NCI-H345 (cell line): ENCODE measurements around the gene VILL.
"Not testable (repeated sequence)": the region's sequence is repeated elsewhere in the genome, so short reads cannot be mapped to it uniquely, and the experiment has no call there.

Experiments used
- DNase-seq: peaks from one replicate; lab custom pipeline; 2025; lab: John Stamatoyannopoulos, UW

Gene VILL

DNA sequence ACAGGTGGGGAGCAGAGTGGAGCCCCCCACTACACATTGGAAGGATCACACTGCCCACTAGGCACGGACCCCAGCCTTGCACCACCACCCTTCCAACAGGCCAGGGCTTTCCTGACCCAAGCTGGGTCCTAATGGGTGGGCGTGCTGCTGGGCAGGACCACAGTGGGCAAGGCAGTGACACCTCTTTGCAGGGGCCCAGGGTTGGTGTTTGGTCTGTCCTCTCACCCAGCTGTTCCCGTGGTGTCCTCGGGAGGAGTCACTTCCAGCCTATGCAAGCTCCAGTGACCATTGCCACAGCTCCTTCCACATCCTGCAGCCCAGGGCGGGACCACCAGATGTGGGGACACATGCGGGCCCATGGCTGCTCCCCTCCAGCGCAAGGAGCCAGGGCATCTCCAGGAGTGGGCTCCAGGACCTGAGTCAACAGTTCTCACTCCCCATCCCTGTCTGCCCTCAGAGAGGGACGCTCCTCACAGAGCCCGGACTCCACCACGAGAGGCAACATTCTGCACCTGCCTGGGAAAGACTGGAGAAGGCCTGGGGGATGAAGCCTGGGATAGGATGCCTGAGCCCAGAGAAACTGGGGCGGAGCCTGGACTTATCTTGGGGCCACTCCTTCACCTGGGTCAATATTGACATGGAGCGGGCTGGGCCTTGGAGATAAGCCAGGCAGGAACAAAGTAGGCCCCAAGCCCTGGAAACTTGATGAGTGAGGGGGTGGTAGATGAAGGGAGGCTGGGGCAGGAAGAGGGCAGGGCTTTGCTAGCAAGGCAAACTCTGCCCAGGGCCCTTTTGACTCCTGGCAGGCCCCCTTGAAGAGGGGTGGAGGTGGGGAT lies 3.9 kb upstream of the VILL start:
- DNase-seq = peak; percentile 12

GRCh38 chr3:37987315-37987697 lies 3.3 kb upstream of the VILL start:
- no peak for DNase-seq

- DNase-seq = no peak
Observed at GRCh38 chr3:37987751-37988179, 2.8 kb upstream of the VILL start.

GRCh38 chr3:37988376-37988775 lies 2.2 kb upstream of the VILL start:
- DNase-seq = not testable (repeated sequence)

GRCh38 chr3:37988931-37989525 lies 1.6 kb upstream of the VILL start:
- DNase-seq = no peak

DNA sequence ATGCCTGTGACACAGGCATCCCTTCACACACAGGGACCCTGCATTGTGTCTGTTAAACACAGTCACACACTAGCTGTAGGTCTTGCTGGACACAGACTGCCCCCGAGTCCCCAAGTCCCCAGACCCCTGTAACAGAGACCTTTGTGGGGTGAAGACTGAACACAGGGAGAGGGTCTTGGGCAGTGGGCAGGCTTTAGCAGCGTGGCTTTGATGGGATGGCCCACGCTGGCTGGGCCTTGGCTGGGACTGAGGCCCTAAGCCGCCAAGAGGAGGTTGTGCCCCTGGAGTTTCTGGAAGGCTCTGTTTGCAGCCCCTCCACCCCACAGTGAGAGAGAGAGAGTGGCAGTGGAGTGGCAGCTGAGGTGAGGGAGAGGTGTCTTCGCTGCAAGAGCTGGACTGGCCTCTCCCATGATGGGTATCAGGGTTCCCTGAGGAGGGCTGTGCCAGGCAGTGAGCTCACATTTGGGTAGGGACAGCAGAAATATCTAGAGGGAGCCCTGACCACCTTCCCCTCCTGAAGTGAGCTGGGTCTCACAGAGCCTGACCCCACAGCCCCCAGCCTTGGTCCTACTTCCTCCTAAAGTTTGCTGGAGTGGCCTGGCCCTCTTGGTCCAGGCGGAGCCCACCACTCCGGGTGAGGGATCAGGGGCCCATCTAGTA lies 635 bp upstream of the VILL start:
- DNase-seq = no peak

- DNase-seq = no peak
Observed at GRCh38 chr3:37991109-37991508, 523 bp downstream of the VILL start.

DNA sequence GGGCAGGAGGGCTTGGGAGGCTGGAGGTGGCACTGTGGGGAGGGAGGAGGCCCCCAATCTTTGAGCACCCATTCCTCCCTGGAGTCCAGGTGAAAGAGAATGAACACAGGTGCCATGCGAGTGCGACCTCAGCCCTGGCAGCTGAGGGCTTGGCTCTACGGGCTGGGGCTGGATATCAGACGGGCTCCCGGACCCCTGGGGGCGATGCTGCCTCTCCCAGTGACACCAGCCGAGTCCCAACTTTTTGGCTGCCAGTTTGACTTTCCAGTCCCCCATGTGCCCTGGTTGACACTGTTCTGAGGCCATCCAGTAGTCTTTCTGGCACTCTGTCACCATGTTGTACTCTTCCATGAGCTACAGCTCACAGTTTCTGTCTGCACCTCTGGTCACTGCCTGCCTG lies 1.2 kb downstream of the VILL start:
- no peak for DNase-seq

DNA sequence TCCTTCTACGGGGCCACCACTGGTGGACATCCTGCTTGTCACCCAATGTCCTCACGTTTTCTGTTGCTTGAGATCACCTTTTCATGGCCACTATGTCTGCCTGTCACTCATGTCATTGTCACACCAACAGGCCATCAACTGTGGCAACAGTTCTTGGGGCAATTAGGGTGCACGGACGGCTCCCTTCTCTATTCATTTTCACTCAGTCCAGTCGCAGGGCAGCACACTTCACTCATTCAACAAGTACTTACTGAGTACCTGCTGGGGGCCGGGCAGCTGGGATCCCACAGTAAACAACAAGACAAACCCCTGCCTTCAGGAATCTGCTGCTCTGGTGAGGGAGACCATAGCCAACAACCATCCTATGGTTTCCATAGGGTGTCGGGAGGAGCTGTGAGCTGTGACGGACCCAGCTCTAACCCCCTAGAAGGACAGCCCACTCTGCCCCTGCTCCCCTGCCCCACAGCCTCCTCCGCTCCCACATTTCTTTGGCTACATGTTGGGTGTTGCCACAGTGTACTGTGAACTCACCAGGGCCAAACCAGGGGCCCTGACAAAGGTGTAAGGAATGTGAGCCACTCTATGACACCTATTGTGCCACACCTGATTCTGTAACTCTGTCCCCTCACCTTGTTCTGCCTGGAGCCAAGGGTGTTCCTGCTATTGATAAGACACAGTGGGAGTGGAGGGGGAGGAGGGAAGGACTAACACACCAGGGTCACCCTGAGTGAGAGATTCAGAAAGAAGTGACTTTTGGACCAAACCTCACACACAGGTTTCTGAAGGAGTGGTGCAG lies 1.9 kb downstream of the VILL start:
- no peak for DNase-seq

DNA sequence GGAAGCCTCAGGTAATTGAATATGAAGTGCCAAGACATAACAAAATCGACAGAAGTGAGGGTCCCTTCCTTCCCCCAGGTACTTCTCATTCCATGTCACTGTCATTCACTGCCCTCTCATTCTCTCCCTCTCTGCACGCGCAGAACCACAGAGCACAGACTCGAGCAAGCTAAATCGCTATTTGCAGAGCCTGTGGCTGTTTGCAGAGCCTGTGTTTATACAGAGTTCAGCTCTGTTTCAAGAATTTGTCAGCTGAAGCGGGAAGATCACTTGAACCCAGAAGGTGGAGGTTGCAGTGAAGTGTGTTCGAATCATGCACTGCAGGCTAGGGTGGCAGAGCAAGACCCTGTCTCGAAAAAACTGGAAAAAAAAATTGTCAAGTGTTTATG lies 2.5 kb downstream of the VILL start:
- no peak for DNase-seq

- no peak for DNase-seq
Observed at GRCh38 chr3:37993460-37993819, 2.9 kb downstream of the VILL start.

- DNase-seq = no peak
Observed at GRCh38 chr3:37993820-37994638, 3.4 kb downstream of the VILL start.

DNA sequence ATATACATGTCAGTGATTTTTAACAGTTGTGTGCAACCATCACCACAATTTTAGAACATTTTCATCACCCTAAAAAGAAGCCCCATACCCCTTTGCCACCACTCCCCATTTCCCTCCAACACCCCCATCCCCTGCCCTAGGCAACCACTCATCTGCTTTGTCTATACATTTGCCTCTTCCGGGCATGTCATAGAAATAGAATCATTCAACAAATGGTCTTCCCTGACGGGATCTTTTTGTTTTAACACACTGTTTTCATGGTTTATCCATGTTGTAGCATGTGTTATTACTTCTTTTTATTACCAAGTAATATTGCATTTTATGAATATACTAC lies 4.0 kb downstream of the VILL start:
- DNase-seq = no peak

DNA sequence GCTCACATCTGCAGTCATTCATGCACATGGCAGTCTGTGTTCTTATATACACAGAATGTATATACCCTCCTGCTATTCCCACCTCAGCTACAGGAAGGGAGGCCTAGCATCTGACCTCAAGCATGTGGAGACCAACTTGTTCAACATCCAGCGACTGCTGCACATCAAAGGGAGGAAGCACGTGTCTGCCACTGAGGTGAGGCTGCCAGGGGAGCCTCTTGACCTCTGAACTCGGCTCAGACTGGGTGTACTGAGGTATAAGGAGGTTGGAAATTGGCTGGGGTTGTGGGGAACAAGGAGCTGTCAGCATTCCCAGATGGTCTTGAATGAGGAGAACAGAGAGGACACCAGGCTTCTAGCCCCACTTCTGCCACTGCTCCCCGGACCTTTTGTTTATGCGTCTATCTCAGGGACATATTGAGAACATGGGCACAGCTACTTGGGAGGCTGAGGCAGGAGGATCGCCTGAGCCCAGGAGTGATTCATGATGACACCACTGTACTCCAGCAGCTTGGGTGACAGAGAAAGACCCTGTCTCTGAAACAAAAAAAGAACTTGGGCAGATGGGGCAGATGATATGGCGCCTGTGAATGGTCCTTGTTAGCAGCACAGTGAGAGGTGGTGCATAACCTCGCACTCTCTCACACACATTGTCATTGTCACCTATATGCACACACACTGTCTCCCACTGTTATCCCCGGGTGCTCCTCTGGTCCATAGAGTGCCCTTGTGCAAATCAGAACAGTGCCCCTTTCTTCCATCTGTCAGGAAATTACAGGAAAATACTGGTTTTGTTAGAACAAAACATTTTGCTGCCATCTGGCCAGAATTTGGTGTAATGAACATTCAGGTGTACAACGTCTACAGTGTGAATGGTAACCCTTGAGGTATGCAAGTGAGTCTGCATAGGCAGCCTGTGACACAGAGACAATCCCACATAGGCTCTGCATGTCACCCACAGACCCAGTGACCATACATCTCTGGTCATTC lies 5.4 kb downstream of the VILL start:
- DNase-seq = no peak

DNA sequence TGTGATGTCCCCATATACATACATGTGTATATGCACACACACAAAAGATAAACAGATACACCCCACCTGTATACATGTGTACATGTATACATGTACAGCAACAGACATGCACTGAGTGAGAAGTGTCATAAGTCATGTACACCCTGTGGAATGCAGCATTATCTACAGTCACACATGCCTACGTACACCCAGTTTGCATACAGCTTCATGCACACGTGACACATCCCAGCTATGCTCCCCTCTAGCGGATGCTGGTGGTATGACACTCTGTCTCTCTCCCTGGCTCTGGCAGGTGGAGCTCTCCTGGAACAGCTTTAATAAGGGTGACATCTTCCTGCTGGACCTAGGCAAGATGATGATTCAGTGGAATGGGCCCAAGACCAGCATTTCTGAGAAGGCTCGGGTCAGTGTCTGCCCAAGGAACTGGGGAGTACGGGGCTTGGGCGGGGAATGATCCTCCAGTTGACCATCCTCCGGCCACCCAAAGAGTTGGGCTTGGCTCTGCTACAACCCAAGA lies 6.3 kb downstream of the VILL start:
- DNase-seq = peak; percentile 63

- no peak for DNase-seq
Observed at GRCh38 chr3:37997342-37997741, 6.8 kb downstream of the VILL start.

DNA sequence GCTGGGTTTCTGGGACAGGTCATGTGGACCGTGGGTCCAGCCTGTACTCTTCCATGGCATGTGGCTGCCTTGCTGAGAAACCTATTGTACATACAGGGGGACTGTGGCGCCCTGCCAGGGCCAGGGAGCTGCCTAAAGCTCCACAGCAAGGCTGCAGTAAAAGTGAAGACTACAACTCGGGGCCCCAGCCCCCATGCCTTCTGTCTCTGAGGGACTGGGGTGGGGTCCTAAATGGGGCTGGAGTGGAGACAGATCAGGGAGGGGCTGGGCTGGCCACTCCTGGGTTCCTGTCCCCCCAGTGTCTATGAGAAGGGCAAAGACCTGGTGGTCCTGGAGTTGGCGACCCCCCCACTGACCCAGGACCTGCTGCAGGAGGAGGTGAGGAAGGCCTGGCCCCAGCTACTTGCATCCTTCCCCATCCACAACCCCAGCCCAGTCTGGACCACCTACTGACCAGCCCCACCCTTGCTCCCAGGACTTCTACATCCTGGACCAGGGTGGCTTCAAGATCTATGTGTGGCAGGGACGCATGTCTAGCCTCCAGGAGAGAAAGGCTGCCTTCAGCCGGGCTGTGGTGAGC lies 7.3 kb downstream of the VILL start:
- no peak for DNase-seq

DNA sequence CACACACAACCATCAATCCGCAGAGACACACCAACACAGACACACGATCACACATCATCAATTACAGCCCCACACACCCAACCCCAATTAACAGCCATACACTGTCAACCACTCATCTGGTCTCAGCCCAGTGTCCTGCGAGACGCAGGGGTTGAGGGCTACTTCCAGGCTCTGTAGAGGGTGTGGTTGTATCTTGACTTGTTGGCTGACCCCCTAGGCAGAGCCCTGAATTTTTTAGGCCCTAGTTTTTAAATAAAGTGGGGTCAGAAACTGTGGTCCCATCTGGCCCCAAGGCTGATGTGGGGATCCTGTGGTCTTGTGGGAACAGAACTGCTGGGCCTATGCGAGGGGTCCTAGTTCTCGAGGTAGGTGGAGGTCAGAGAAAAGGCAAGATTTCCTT lies 9.2 kb downstream of the VILL start:
- no peak for DNase-seq

GRCh38 chr3:38000242-38000916 lies 9.8 kb downstream of the VILL start:
- DNase-seq = no peak
